ENCODE results near the gene NFRKB.

DNA sequence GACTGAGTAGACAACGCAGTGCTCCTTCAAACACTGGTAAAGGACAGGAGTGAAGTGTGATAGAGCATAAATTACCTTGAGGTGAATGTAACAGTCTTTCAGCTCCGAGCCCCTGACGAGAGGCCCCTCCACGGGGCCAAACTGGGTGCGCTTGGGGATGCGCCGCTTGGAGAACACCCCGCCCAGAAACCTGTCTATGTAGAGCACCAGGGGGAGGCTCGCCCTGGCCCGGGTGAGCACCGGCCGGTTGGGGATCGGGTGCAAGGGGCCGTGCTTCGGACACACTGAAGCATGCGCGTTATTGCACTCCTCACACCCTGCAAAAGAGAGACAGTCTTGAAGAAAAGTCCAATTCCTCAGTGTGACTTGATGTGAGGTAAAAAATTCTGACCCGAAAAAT lies 49.3 kb upstream of the NFRKB start:
- TF ChIP-seq EZH2 (IDR thresholded peaks at IDR 0.05; ENCODE audit: borderline replicate concordance, low read depth, low read length, severe bottlenecking) = no peak
- no peak for TF ChIP-seq CTCF (IDR thresholded peaks at IDR 0.05; ENCODE audit: borderline replicate concordance, extremely low read depth, low read length, poor library complexity, severe bottlenecking)

Data from DND-41 (cell line).